Fibroblast of lung (primary cell): ENCODE results near the gene CNKSR3. TPM values are rescaled to one million over a fixed set of nuclear protein-coding genes. Genes with fewer than 3 reads are reported as not detected.

Experiments used
- DNase-seq, 2 donors: peaks; one replicate each; pipeline versions ENCODE4 v3.0.0 to v3.0.0-alpha.2; 2010; ENCODE audit warnings: low read depth in 2 of 2
- H2AFZ ChIP-seq: 2 replicates; pipeline ENCODE4 v1.5.1; 2012; ENCODE audit warnings: low read length, control low read depth, inconsistent platforms
- H3K27ac ChIP-seq: 2 replicates; pipeline ENCODE4 v1.5.1; 2011; ENCODE audit warnings: low read length, control low read depth; ENCODE audit not compliant: insufficient read depth
- H3K27me3 ChIP-seq: 2 replicates; pipeline ENCODE4 v1.5.1; 2011; ENCODE audit warnings: mild to moderate bottlenecking, low read length; ENCODE audit not compliant: control insufficient read depth, insufficient read depth
- H3K36me3 ChIP-seq: 2 replicates; pipeline ENCODE4 v1.5.1; 2011; ENCODE audit warnings: low read length; ENCODE audit not compliant: control insufficient read depth, insufficient read depth
- H3K4me1 ChIP-seq: 2 replicates; pipeline ENCODE4 v1.5.1; 2011; ENCODE audit warnings: low read length; ENCODE audit not compliant: control insufficient read depth, insufficient read depth; ENCODE audit errors: extremely low read depth
- H3K4me2 ChIP-seq: 2 replicates; pipeline ENCODE4 v1.5.1; 2011; ENCODE audit warnings: low read length, control low read depth; ENCODE audit not compliant: insufficient read depth; ENCODE audit errors: extremely low read depth
- H3K4me3 ChIP-seq, 4 experiments: fragments of 200-600 bp in 1 of 4; sonication (generic) in 1 of 4; replicated peaks in 1 of 4; 2 replicates each; pipeline ENCODE4 v1.5.1; 2011 to 2016; ENCODE audit warnings: low read length in 4 of 4, low read depth in 3 of 4, mild to moderate bottlenecking in 3 of 4, control low read depth in 2 of 4, inconsistent platforms in 1 of 4, mixed read lengths in 1 of 4; ENCODE audit not compliant: insufficient read depth in 1 of 4; ENCODE audit errors: control extremely low read depth in 1 of 4
- H3K79me2 ChIP-seq: 2 replicates; pipeline ENCODE4 v1.5.1; 2012; ENCODE audit warnings: mild to moderate bottlenecking, low read length, inconsistent platforms; ENCODE audit not compliant: control insufficient read depth, insufficient read depth
- H3K9ac ChIP-seq: 2 replicates; pipeline ENCODE4 v1.5.1; 2011; ENCODE audit warnings: mild to moderate bottlenecking, low read length, control low read depth; ENCODE audit not compliant: insufficient read depth
- H3K9me3 ChIP-seq: 2 replicates; pipeline ENCODE4 v1.5.1; 2012; ENCODE audit warnings: low read depth, low read length; ENCODE audit not compliant: control insufficient read depth, insufficient read depth
- H4K20me1 ChIP-seq: 2 replicates; pipeline ENCODE4 v1.5.1; 2011; ENCODE audit warnings: low read length; ENCODE audit not compliant: control insufficient read depth, insufficient read depth; ENCODE audit errors: extremely low read depth
- EZH2 ChIP-seq: IDR thresholded peaks from 2 replicates; pipeline ENCODE4 v1.5.1; 2012; ENCODE audit warnings: low read length, control low read depth, mild to moderate bottlenecking; ENCODE audit errors: missing control alignments
- polyA plus RNA-seq, 2 donors: library from polyadenylated mRNA; depleted of rRNA in 1 of 2; stranded (reverse) in 1 of 2; unstranded in 1 of 2; fragments of >200 nt; gene quantifications; 2 replicates each; pipeline ENCODE4 v1.2.1, GENCODE V29; 2011 to 2012; ENCODE audit warnings: missing spikeins in 1 of 2
- total RNA-seq: library from RNA; depleted of rRNA; stranded (reverse); fragments of >200 nt; gene quantifications from 2 replicates; pipeline ENCODE4 v1.2.1, GENCODE V29; 2014
- TF ChIP-seq, protein P1 (sequence below), 2 donors: IDR thresholded peaks in 1 of 2; conservative IDR thresholded peaks in 1 of 2; 1 replicate in 1 of 2; 2 replicates in 1 of 2; pipeline ENCODE4 v1.5.1; 2011 to 2012; ENCODE audit warnings: low read length in 2 of 2, control low read depth in 1 of 2, inconsistent platforms in 1 of 2, low read depth in 1 of 2, mild to moderate bottlenecking in 1 of 2

Gene CNKSR3
- total and polyA plus RNA-seq, 2 donors (not counting 1 experiment from before 2014, with no cell fraction given): 5.5 to 14.0 TPM

DNA sequence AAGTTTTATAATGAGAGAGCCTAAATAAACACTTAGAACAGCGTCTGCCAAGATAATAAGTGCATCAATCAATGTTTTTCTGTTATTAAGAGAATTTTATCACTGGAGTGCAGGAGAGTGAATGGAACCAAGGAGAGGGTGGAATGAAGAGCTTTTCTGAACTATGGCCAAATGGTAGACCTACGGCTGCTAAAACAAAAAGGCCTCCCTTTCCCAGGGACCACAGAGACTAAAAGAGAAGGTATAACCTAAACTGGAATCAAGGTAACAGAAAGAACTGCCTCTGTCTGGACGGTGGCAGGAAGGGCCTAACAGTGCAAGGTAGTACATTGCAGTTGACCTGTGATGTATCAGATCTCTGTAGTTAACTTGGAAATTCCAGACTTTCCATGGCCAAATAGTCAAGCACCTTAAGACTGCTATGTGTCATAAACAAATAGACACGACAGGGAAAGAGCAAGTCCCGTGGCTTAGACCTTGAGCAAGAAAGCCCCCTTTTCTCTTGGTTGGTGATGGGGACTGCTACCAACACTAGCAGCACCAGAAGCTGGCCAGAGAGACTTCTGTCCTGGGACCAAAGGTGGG, 5.5 kb downstream of the CNKSR3 start:
- peaks cover 5% of the 10 kb centered on the region for H3K4me1 ChIP-seq
- H3K36me3 ChIP-seq: peaks cover 4% of the 10 kb centered on the region
- TF ChIP-seq, protein P1, sequence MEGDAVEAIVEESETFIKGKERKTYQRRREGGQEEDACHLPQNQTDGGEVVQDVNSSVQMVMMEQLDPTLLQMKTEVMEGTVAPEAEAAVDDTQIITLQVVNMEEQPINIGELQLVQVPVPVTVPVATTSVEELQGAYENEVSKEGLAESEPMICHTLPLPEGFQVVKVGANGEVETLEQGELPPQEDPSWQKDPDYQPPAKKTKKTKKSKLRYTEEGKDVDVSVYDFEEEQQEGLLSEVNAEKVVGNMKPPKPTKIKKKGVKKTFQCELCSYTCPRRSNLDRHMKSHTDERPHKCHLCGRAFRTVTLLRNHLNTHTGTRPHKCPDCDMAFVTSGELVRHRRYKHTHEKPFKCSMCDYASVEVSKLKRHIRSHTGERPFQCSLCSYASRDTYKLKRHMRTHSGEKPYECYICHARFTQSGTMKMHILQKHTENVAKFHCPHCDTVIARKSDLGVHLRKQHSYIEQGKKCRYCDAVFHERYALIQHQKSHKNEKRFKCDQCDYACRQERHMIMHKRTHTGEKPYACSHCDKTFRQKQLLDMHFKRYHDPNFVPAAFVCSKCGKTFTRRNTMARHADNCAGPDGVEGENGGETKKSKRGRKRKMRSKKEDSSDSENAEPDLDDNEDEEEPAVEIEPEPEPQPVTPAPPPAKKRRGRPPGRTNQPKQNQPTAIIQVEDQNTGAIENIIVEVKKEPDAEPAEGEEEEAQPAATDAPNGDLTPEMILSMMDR (conservative IDR thresholded peaks at IDR 0.05 in 1 of 2, IDR thresholded peaks at IDR 0.05 in 1 of 2; ENCODE audit: low read depth in 1 of 2, low read length in 2 of 2): no peak
- no peak for TF ChIP-seq EZH2
- no peaks in the 10 kb centered on the region for H3K27me3 ChIP-seq
- no peak overlapping the region for H3K27ac ChIP-seq
- peaks cover 67% of the 10 kb centered on the region for H3K79me2 ChIP-seq
- no peaks in the 10 kb centered on the region for H4K20me1 ChIP-seq
- H2AFZ ChIP-seq: no peak overlapping the region
- H3K4me2 ChIP-seq: no peak overlapping the region
- H3K9me3 ChIP-seq: no peaks in the 10 kb centered on the region
- DNase-seq: no peak
- H3K4me3 ChIP-seq: no peak overlapping the region
- no peak overlapping the region for H3K9ac ChIP-seq

DNA sequence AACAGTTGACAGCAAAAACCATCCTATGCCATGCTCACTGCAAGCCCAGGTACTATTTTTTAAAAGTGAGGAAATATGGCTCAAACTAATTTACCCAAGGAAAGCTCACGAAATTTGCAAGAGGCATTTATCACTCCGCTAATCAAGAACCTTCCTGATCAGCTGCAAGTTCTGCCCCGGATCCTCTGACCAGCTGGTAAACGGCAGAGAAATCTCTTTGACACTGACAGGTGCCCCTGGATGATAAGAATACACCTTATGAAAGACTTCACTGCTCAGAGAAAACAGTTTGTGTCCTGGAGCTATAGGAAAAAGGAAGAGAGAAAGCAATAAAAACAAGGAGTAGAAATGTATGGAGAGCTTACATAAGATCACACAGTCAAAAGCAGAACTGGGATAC, 6.4 kb downstream of the CNKSR3 start:
- Histone ChIP-seq H3K9me3 (no peaks in the 10 kb centered on the region), H3K36me3 (peaks cover 4% of the 10 kb centered on the region), H3K27ac (no peak overlapping the region), H3K4me1 (peaks cover 5% of the 10 kb centered on the region), H3K4me3 (no peak overlapping the region), H3K9ac (no peak overlapping the region), H3K4me2 (no peak overlapping the region), H3K27me3 (no peaks in the 10 kb centered on the region), H3K79me2 (peaks cover 63% of the 10 kb centered on the region), H4K20me1 (no peaks in the 10 kb centered on the region), H2AFZ (no peak overlapping the region)
- TF ChIP-seq, protein P1 (conservative IDR thresholded peaks at IDR 0.05 in 1 of 2, IDR thresholded peaks at IDR 0.05 in 1 of 2; ENCODE audit: low read depth in 1 of 2, low read length in 2 of 2): no peak
- no peak for TF ChIP-seq EZH2
- no peak for DNase-seq

DNA sequence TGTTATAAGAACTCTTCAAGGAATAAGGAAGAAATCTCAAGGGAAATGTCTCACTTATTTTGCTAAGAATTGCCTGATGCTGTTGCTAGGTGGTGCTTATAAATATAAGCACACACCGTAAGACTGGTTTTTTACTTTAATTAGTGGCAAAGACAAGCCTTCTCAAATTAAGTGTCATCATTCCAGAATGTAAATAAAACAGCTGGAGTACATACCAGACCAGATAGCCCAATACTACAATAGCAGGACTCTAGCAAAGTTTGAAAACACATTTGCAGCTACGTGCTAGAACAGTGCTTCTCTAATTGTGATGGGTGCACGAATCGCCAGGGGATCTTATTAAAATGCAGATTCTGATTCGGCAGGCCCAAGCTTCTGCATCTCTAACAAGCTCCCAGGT, 6.8 kb downstream of the CNKSR3 start:
- H4K20me1 ChIP-seq: no peaks in the 10 kb centered on the region
- no peak overlapping the region for H2AFZ ChIP-seq
- peaks cover 5% of the 10 kb centered on the region for H3K4me1 ChIP-seq
- peaks cover 4% of the 10 kb centered on the region for H3K36me3 ChIP-seq
- H3K4me2 ChIP-seq: no peak overlapping the region
- peaks cover 61% of the 10 kb centered on the region for H3K79me2 ChIP-seq
- no peaks in the 10 kb centered on the region for H3K9me3 ChIP-seq
- no peak for DNase-seq
- TF ChIP-seq, protein P1 (conservative IDR thresholded peaks at IDR 0.05 in 1 of 2, IDR thresholded peaks at IDR 0.05 in 1 of 2; ENCODE audit: low read depth in 1 of 2, low read length in 2 of 2): no peak
- TF ChIP-seq EZH2: no peak
- H3K4me3 ChIP-seq: no peak overlapping the region
- no peak overlapping the region for H3K27ac ChIP-seq
- H3K27me3 ChIP-seq: no peaks in the 10 kb centered on the region
- no peak overlapping the region for H3K9ac ChIP-seq
